Glomerular endothelial cell (primary cell): ENCODE data around the gene ATP2B1. TPM values are rescaled to one million over a fixed set of nuclear protein-coding genes. Genes with fewer than 3 reads are reported as not detected.

Source experiments
- DNase-seq: peaks from one replicate; pipeline ENCODE4 v3.0.0-alpha.2; 2011; ENCODE audit warnings: low read depth, low spot score; ENCODE audit errors: extremely low read depth
- total RNA-seq: library from RNA; depleted of rRNA; stranded (reverse); fragments of >200 nt; gene quantifications from 2 replicates; pipeline ENCODE4 v1.2.3, GENCODE V29; 2015

Gene ATP2B1
- total RNA-seq, 1 donor from 2014 or later, result 37.0 TPM

DNA sequence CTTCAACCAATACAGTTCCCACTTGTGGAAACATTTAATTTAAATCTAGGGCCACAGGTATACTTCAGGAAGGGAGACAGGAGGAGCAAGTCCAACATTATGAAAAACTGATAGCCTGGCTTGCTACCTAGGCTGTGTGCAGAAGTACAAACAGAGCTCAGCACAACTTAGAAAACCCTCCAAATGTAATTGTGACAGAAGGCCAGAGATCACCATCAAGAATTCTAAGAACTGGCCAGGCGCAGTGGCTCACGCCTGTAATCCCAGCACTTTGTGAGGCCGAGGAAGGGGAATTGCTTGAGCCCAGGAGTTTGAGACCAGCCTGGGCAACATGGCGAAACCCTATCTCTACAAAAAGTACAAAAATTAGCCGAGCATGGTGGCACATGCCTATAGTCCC, 14.1 kb downstream of the ATP2B1 start:
- no peak for DNase-seq

DNA sequence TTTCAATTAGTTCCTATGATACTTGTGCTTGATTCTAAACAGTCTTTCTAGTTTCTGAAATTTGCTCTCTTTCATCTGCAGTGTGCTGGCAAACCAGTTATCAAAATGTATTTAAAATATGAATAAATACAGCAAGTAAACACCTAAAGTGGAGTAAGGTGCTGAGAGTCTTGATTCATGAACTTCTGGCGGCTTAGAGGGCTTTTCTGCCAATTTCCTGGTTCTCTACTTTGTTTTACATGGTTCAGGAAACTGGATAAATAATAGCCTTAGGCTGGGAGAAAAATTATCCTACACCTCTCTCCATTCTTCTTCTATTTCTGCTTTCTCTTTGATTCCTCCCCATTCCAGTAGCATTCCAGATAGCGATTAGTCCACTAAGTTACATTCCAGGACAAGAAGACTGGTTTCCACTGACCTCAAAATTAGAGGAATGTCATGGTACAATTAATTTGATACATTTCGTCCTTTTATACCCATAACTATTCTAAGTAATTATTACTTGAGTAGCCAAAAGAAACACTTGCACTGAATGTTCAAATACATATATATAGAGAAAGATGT, 14.9 kb downstream of the ATP2B1 start:
- DNase-seq, result no peak

DNA sequence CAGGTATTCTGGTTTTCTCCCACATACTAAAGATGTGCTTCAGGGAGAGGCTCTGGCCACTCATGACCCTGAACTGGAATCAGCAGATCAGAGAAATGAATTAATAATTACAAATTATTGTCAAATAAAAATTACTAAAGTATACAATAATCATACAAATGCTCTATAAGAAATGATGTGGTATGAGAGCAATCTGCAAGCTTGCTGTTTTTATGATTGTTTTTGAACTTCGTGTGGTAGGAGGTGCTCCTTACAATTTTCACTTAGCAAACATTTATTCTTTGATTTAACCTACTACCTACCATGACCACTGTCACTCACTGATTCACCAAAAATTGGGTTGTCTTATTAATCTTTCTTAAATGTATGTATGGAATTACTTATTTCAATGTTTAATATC, 16.2 kb downstream of the ATP2B1 start:
- DNase-seq, result no peak

DNA sequence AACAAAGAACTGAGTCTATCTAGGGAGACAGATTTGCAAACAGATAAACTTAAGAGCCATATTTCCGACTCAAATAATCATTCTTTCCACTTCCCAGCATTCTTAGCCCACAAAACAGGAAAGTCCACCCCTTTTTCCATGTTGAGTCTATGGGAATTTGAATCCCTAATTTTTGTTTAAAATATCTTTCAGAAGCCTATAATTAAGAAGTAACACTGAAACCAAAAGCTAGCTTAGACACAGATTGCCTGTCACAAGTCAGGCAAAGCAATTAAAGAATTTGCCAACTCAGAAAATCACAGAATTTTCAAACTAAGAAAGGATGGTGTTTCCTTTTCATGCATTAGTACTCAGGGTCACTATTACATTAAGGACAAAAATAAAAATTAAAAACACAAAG, 17.0 kb downstream of the ATP2B1 start:
- no peak for DNase-seq

DNA sequence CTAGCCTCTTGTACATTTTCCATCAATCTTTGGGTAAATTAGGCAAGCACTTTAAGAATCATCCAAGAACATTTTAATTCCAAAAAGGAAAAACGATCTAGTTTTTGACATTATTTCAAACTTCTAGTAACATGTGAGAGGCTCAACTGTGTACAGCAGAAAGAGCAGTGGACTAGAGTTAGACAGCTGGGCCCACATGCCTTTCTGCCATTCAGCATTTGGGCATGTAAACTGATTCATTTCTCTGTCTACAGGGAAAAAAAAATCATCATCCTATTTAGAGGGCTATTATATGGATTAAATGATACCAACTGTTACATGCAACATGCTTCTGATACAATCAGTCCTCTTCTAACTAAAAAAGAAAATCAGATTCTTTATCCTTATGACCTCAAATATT, 17.7 kb downstream of the ATP2B1 start:
- no peak for DNase-seq

DNA sequence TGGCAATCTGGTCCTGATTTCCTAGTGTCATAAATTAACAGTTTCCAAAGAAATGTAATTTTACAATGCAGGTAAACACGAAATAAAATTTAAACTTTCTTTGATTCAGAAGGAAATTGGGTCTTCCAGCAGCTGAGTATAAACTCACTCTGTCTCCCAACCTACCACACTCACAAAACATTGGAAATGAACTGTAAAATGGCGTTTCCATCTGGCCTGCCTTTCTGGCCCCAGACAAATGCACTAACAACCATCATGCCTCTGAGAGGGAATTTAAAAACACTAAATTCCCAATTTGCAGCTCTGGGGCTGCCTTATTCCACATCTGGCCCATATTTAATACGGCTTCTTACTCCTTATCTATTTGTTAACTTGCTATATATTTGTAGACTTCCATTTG, 19.3 kb downstream of the ATP2B1 start:
- no peak for DNase-seq

DNA sequence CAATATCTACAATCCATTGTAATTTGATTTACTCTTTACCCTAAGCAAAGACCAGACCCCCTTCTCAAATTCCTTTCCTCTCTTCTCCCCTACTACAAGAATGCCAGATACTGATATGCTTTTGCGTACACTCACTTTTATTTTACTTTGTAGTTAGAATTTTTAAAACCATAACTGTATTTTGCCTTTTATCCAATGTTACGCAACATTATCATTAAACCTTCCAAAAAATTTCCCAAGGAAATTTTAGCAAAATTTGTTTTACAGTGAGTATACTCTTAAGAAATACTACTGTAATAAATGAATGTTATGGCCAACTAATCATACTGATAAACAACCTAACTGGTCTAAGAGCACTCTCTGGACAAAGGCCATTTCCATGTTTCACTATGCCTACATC, 22.3 kb downstream of the ATP2B1 start:
- DNase-seq, result no peak

DNA sequence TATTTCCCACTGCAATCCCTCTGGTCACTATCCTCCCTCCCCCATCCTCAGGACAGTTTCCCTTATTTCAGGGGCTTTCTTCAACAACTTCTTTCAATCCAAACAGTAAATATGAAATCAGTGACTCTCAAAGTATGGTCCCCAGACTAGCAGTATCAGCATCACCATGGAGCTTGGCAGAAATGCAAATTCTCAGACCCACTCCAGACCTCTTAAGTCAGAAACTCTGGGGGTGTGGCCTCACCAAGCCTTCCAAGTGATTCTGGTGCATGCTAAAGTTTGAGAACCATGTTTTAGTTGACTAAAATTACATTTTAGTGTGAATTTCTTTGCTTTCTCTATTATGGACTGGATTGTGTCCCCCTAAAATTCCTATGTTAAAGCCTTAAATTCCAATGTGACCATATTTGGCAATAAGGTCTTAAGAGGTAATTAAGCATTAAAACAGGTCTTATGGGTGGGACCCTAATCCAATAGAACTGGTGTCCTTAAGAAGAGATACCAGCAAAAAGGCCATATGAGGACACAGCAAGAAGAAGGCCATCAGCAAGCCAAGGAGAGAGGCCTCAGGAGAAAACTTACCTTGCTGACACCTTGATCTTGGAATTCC, 23.2 kb downstream of the ATP2B1 start:
- DNase-seq, result no peak

DNA sequence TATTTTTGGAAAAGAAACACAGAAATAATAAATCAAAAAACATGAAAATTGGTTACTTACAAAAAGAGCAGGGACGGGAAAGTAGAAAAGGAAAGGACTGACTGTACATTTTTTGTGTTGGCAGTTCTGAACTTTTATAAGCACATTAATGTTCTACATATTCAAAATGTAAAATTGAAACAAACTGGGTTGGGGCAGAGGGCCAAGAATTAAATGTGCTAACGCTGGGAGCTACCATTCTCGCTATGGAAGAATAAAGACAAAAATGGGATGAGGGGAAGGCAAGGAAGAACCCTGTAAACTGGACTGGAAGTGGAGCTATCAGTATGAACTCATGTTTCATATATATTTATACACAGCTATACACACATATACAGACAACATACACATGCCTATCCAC, 24.5 kb downstream of the ATP2B1 start:
- DNase-seq, result no peak

DNA sequence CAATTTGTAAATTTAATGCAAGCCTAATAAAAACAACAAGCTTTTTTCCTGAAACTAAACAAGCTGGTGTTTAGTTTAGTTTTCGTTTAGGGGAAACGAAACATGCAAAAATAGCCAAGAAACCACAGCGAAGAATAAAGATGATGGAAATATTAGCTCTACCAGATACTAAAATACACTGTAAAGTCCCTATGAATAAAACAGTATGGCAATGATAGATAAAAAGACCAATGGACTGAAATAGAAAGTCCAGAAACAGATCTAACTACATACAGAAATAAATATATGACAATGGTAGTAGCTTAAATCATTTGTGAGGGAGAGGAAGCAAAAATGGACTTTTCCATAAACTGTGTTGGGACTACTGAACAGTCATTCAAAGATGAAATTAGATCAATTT, 26.4 kb downstream of the ATP2B1 start:
- DNase-seq, result no peak

DNA sequence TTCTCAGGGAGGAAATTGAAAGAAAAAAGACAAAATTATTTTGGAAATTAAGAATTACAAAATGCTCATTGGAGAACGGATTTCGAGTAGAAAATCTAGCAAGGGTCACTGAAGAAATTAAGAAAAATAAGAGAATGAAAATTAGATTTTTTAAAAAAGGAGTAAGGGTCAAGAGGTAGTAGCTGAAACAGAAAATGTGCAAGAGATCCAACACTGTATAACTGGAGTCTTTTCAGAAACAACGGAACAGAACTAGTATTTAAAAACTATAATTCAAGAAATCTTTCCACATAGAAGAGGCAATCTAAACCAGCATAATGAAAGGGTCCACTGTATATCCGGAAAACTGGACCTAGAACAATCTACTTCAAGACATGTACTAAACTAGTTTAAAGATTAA, 28.2 kb downstream of the ATP2B1 start:
- DNase-seq, result no peak

DNA sequence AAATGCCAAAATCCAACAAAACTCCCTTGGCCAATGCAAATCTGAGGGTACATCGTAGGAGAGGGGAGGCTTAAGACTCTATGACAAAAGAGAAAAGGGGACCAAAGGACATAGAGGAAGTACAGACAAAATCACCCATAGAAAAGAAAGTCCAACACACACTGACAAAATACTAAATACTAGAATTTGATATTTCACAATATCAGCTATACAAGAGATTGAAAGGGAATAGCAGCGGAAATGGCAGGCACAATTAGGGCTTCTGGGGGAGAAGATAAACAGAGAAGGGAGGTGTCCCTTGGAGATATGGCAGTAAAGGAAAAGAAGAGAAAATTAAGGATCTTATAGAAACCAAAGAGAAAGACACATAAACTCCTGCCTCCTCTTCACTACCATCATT, 29.0 kb downstream of the ATP2B1 start:
- no peak for DNase-seq

DNA sequence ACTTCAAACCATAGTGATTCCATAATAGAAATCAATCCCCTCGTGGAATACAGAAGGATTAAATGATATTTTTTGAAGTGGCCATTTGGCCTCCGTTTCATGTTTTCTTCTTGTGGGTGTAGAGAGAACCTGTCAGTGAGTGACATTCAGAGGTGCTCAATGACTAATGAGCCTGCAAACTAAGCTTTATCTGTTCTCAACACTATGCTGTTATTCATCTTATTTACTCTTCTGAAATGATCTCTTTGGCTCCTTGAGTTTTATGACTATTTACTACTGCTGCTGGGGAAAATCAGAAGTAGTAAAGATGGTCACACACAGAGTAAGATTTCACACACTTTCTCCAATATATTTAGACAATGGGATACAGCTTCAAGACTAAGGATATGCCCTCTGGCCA, 30.4 kb downstream of the ATP2B1 start:
- DNase-seq, result no peak

DNA sequence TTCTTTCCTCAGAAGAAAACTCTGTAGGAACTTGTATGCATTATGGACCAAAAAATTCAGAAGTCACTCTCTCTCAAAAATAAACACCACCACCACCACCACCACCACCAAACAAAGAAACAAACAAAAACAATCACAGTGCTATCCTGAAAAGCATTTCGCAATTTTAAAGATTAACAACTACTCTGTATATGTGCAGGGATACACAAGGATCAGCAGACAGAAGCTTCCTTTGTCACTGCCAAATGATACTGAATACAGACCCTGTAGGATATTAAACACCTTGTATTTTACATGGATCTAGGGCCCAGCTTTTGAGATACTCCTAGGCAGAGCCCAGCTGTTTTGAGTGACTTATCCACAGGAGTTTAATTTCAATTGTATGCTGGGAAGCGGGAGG, 31.7 kb downstream of the ATP2B1 start:
- DNase-seq, result no peak

DNA sequence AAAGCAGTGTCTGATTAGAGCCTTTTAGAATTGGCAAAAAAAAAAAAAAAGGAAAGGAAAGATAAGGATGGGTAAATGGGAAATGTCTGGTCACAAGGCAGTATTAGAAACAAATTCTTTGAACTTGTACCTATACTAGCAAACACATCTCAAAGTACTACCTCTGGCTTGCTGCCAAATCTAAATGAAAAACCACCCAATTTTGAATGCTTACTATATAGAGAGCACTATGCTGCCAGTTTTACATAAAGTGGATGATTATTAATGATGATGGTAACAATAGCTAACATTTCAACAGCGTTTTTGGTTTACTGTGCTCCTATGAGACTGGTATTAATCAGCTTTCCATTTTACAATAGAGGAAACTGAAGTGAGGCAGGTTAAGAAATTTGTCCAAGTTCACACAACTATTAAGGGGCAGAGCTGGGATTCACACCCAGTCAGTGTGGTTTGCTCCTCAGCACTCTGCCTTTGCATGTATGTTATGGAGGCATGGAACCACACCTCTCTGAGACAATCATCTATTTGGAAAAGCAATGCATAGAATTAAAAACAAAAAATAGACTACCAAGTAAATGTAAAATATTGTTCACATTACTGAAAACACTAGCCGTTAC, 34.2 kb downstream of the ATP2B1 start:
- no peak for DNase-seq

DNA sequence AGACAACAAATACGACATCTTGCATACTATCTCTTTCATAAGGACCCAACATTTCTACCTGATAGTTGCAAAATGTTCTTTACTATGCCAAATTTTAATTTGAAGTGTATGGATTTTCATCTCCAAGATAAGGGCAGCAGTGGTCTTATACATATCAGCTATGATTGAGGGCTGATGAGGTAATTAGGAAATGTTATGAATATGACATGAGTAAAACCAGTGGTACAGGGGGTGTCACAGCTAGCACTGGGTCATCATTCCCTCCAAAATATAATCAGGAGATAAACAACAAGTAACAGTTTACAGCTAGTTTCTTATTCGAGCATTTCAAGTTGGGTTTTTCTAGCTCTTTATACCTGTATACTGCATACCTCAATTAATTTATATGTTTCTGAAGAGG, 35.0 kb downstream of the ATP2B1 start:
- no peak for DNase-seq

DNA sequence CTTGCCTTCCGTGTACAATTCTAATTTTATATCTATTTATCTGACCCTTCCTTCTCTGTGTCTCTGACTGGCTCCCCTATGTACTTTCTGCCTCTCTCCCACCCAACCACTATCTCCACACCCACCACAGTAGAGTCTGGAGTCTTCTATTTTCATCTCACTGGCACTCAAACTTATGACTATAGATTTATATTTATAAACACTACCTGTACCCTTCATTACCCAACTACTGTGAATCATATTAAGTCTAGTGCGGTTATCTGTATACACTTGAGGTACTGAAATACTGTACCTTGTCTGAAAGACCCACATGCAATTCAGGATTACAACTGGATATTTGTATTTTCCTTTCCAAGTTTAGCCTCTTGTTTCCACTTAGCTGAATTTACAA, 36.1 kb downstream of the ATP2B1 start:
- no peak for DNase-seq

DNA sequence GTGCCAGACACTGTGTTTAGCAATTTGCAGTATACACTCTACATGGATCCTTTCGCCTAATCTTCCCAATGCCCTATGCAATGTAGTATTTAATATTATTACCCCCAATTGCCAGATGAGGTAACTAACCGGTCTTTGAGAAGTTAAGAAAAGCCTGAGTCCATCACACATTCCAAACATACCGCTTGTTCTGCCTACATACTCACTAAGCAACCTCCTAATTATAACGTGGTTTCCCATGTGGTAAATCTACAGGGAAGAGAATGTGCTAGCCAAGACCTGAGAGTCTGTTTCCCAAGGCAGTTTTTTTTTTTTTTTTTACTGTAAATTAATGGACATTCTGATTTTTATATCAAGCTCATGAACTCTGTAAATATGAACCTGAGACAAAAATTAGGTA, 37.2 kb downstream of the ATP2B1 start:
- no peak for DNase-seq

DNA sequence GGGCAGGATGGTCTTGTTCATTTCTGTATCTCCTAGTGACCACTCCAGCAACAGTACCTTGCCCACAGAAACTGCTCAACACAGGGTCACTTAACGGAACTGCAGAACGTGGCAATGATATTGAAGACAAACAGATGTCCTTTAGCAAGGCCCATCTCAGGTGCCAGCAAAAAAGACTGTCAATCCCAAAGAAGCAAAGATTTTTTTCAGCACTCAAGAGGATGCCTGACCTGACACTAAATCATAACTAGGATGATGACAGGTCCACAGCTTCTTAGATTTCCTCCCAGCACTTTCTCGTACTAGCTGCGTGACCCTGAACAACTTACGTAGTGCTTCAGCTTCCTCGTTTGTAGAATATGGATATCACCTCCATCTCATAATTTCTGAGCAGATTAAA, 39.4 kb downstream of the ATP2B1 start:
- DNase-seq, result no peak

DNA sequence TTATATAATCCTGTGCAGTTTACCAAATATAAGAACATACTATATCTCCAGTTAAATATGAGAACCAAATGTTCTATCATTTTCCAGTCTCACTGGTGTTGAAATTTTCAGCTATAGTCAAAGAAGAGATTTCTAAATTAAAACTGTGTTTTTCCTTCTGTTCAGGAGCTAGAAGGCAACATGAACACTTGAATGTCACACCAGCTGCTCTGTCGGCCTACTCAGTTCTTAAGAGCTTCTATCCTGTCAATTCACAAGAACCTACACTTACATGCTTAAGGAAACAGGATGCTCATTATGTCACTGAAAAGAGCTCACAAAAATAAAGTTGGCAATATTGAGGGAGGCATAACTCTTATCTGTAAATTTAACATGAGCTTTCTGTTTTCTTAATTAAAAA, 43.1 kb downstream of the ATP2B1 start:
- DNase-seq, result no peak

DNA sequence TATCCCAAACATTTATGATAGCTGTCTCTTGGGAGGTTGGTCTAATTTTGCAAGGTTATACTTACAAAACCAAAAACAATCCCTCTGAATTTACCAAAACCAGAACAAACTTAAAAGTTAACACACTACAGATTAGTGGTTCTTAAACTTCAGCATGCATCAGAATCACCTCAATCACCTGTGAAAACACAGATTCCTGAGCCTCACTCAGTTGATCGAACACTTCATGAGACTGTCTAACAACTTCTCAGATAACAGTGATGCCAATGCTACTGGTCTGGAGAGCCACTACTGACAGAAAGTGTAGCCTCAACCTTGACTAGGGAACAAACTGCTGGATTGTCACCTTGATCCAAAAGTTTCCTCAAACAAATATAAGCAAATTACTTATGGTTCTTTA, 44.2 kb downstream of the ATP2B1 start:
- no peak for DNase-seq

DNA sequence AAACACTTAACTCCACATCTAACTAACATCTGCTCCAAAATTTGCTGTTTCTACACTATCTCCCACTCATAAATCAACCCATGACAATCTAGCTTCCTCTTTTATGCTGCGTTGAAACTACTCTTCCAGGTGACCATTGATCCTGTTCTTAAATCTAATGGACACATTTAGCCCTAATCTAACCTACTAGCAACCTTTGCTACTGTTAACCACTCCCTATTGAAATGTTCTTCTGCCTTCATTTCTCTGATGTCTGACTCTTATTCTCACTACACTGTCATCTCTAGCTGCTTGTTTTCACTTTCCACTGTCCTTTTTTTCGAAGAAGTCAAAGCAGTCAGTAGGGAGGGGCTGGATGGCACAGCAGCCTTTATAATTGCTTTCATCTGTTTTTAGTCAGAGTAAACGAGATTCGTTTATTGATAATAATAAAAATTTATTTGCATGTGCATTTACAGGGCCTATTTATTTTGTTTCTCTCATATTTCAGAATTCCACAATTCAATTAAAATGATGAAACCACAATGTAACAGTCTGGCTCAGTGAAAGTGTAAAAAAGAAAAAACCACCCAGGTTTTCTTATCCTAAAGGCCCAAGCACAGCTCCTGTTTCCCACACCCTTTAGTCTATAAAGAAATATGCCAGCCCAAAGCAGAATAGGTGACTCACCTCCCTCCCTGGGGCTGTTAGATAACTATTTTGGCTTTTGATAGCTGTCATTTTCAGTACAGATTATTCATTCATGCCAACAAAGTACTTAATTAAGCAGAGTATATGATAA, 44.9 kb downstream of the ATP2B1 start:
- no peak for DNase-seq
